Measurements from ENCODE around the gene SSR4. TPM values are rescaled to one million over a fixed set of nuclear protein-coding genes. Genes with fewer than 3 reads are reported as not detected.
A peak's percentile ranks its signal among the peaks of the same experiment; 100 is the strongest.
"Not testable (repeated sequence)": the region's sequence is repeated elsewhere in the genome, so short reads cannot be mapped to it uniquely, and the experiment has no call there.

SSR4 gene
- total RNA-seq, 1 experiment from 2014 or later = 298 TPM

DNA sequence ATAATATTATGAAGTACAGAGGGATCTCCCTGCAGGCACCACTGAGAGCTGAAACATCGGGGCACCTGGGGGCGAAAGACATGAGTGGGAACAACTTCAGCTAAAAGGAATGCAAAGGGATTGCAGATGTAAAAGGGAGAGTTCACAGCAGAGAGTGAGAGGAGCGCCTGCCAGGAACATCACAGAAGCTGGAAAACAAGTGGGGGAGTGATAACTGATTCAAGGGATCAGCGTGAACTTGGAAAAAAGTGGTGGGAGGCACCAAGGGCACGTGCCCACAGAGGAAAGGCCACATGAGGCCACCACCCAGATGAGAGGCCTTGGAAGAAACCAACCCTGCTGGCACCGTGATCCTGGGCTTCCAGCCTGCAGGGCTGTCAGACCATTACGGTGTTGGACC lies 45.5 kb upstream of the SSR4 start:
- intact Hi-C loops (cut with micrococcal nuclease); H3K9me2 ChIP-seq (replicated peaks; ENCODE audit: low read length); DNase-seq; H3K36me3 ChIP-seq (ENCODE audit: low read depth, low read length); BruUV-seq (replicated peaks); H4K20me1 ChIP-seq (ENCODE audit: low read length); H3K9me3 ChIP-seq (ENCODE audit: low read length); H3K4me1 ChIP-seq (ENCODE audit: insufficient read depth, low read length); H3K4me2 ChIP-seq (ENCODE audit: low read length); H3K4me3 ChIP-seq (ENCODE audit: low read length); H3K79me2 ChIP-seq (ENCODE audit: low read length); POLR2A ChIA-PET (ENCODE audit: unreplicated experiment); ATAC-seq; H2AFZ ChIP-seq (ENCODE audit: low read length); CTCF ChIA-PET; H3F3A ChIP-seq (ENCODE audit: low read length, unreplicated experiment); H3K9ac ChIP-seq (ENCODE audit: low read length); H3K27me3 ChIP-seq (ENCODE audit: low read length); H3K27ac ChIP-seq (ENCODE audit: low read length): not testable (repeated sequence)

DNA sequence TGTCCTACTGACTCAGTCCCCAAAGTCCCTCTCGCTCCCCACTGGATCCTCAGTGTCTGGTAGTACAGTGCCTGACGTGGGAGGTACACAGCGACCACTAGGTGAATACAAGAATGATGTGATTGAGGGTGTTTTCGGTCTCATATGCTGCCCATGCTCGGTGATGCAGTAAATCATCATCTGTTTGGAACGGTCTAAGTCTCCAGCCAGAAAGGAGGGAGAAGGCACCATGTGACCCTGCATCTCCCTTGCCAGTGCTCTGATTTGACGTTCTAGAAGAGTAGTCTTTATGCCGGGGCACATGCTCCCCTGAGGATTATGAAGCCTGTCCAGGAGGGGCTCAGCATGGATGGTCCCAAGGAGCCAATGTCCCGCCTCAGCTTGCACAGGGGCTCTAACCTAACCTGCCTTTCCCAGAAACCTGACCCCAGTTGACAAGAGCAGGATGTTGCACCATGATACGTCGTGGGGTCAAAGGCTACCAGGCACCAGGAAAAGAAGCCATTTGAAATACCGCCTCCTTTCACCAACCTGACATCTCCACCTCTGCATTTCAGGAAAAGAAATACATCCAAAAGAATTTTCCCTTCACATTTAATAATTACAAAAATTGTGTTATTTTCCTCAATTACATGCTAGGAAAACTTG lies 44.2 kb upstream of the SSR4 start:
- Histone ChIP-seq H3K4me1 (ENCODE audit: insufficient read depth, low read length) (no peaks in the 10 kb centered on the region), H3F3A (ENCODE audit: low read length, unreplicated experiment) (no peaks in the 10 kb centered on the region), H3K79me2 (ENCODE audit: low read length) (no peaks in the 10 kb centered on the region), H2AFZ (ENCODE audit: low read length) (no peak overlapping the region), H3K9me3 (ENCODE audit: low read length) (no peaks in the 10 kb centered on the region), H3K27ac (ENCODE audit: low read length) (no peak overlapping the region), H3K4me2 (ENCODE audit: low read length) (no peak overlapping the region), H3K27me3 (ENCODE audit: low read length) (no peaks in the 10 kb centered on the region), H3K9me2 (replicated peaks; ENCODE audit: low read length) (no peaks in the 10 kb centered on the region), H3K9ac (ENCODE audit: low read length) (no peak overlapping the region), H3K36me3 (ENCODE audit: low read depth, low read length) (no peaks in the 10 kb centered on the region), H4K20me1 (ENCODE audit: low read length) (no peaks in the 10 kb centered on the region), H3K4me3 (ENCODE audit: low read length) (no peak overlapping the region)
- DNase-seq (no peak), ATAC-seq (no peak)
- BruUV-seq (replicated peaks) = no TSS peak
- TF ChIP-seq EZH2phosphoT487 (IDR thresholded peaks at IDR 0.05; ENCODE audit: borderline replicate concordance, low read length) (no peak), EZH2 (IDR thresholded peaks at IDR 0.05; ENCODE audit: low read length, unreplicated experiment) (no peak)
- TF ChIP-seq, protein P1, sequence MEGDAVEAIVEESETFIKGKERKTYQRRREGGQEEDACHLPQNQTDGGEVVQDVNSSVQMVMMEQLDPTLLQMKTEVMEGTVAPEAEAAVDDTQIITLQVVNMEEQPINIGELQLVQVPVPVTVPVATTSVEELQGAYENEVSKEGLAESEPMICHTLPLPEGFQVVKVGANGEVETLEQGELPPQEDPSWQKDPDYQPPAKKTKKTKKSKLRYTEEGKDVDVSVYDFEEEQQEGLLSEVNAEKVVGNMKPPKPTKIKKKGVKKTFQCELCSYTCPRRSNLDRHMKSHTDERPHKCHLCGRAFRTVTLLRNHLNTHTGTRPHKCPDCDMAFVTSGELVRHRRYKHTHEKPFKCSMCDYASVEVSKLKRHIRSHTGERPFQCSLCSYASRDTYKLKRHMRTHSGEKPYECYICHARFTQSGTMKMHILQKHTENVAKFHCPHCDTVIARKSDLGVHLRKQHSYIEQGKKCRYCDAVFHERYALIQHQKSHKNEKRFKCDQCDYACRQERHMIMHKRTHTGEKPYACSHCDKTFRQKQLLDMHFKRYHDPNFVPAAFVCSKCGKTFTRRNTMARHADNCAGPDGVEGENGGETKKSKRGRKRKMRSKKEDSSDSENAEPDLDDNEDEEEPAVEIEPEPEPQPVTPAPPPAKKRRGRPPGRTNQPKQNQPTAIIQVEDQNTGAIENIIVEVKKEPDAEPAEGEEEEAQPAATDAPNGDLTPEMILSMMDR (conservative IDR thresholded peaks at IDR 0.05; ENCODE audit: low read depth, low read length) = no peak
- ChIA-PET CTCF (no interaction called here), POLR2A (ENCODE audit: unreplicated experiment) (no interaction called here)
- intact Hi-C loops (cut with micrococcal nuclease) = no loop called here

DNA sequence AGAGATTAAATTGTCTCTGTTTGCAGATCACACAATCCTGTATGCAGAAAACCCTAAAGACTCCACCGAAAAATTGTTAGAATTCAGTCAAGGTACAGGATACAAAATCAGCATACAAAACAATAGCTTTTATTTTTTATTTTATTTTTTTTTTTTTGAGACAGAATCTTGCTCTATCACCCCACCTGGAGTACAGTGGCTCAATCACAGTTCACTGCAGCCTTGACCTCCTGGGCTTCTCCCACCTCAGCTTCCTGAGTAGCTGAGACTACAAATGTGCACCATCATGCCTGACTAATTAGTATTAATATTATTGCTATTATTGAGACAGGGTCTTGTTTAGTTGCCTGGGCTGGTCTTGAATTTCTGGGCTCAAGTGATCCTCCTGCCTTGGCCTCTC lies 39.3 kb upstream of the SSR4 start:
- BruUV-seq (replicated peaks) = no TSS peak
- H3K9ac ChIP-seq (ENCODE audit: low read length) = no peak overlapping the region
- no peaks in the 10 kb centered on the region for H4K20me1 ChIP-seq (ENCODE audit: low read length)
- H3K4me3 ChIP-seq (ENCODE audit: low read length) = no peak overlapping the region
- intact Hi-C loops (cut with micrococcal nuclease) = no loop called here
- ChIA-PET POLR2A (ENCODE audit: unreplicated experiment) (no interaction called here), CTCF (interaction anchor here (0.7 to 1.0 kb wide), 2 partner anchors 11 to 173 kb away, joined by 4 to 7 read pairs; no protein-coding TSS in a partner anchor)
- H3K27ac ChIP-seq (ENCODE audit: low read length) = no peak overlapping the region
- DNase-seq (no peak), ATAC-seq (peak; percentile 38; the same call in 1 of the 2 replicates)
- H3K27me3 ChIP-seq (ENCODE audit: low read length) = no peaks in the 10 kb centered on the region
- H3F3A ChIP-seq (ENCODE audit: low read length, unreplicated experiment) = no peaks in the 10 kb centered on the region
- no peak overlapping the region for H3K4me2 ChIP-seq (ENCODE audit: low read length)
- H3K9me3 ChIP-seq (ENCODE audit: low read length) = no peaks in the 10 kb centered on the region
- no peaks in the 10 kb centered on the region; the same call in 1 of the 2 replicates for H3K36me3 ChIP-seq (ENCODE audit: low read depth, low read length)
- no peaks in the 10 kb centered on the region for H3K4me1 ChIP-seq (ENCODE audit: insufficient read depth, low read length)
- no peaks in the 10 kb centered on the region for H3K79me2 ChIP-seq (ENCODE audit: low read length)
- H3K9me2 ChIP-seq (replicated peaks; ENCODE audit: low read length) = no peaks in the 10 kb centered on the region
- no peak for TF ChIP-seq EZH2 (IDR thresholded peaks at IDR 0.05; ENCODE audit: low read length, unreplicated experiment)
- H2AFZ ChIP-seq (ENCODE audit: low read length) = no peak overlapping the region

DNA sequence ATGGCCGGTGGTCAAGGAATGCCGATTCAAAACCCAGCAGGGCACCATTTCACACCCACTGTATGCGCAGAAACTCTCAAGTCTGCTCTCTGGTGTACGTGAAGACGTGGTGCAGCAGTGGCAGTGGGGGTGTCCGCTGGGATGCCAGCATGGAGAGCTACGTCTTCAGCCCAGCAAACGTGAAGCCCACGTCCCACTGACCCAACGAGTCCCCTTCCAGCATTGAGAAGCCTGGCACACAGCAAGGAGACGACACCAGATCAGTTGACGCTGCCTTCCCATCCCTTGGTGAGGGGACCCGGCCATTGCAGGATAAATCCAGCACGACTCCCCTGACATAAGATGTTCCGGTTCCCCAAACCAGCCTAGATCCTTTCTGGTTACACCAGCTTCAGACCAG lies 32.6 kb upstream of the SSR4 start:
- CTCF ChIA-PET = no interaction called here
- no peak for TF ChIP-seq EZH2phosphoT487 (IDR thresholded peaks at IDR 0.05; ENCODE audit: borderline replicate concordance, low read length)
- TF ChIP-seq EZH2 (IDR thresholded peaks at IDR 0.05; ENCODE audit: low read length, unreplicated experiment) = no peak
- TF ChIP-seq, protein P1 (conservative IDR thresholded peaks at IDR 0.05; ENCODE audit: low read depth, low read length) = no peak
- Histone ChIP-seq H3K4me1 (ENCODE audit: insufficient read depth, low read length) (peaks cover 26% of the 10 kb centered on the region), H3K79me2 (ENCODE audit: low read length) (peaks cover 22% of the 10 kb centered on the region), H3K9me3 (ENCODE audit: low read length) (no peaks in the 10 kb centered on the region), H3K27ac (ENCODE audit: low read length) (no peak overlapping the region), H3K36me3 (ENCODE audit: low read depth, low read length) (no peaks in the 10 kb centered on the region), H2AFZ (ENCODE audit: low read length) (no peak overlapping the region), H3K9ac (ENCODE audit: low read length) (no peak overlapping the region), H3K4me3 (ENCODE audit: low read length) (no peak overlapping the region), H3F3A (ENCODE audit: low read length, unreplicated experiment) (no peaks in the 10 kb centered on the region), H3K4me2 (ENCODE audit: low read length) (no peak overlapping the region), H4K20me1 (ENCODE audit: low read length) (no peaks in the 10 kb centered on the region), H3K27me3 (ENCODE audit: low read length) (no peaks in the 10 kb centered on the region), H3K9me2 (replicated peaks; ENCODE audit: low read length) (no peaks in the 10 kb centered on the region)
- intact Hi-C loops (cut with micrococcal nuclease) = loop anchor here (5.0 kb wide), 1 partner anchor 165 kb away; the partner anchor contains the start of gene ARHGAP4
- BruUV-seq (replicated peaks) = no TSS peak
- POLR2A ChIA-PET (ENCODE audit: unreplicated experiment) = no interaction called here
- DNase-seq (no peak), ATAC-seq (no peak)
